GM18508 (cell line): ENCODE results near the gene VSIG8.

Experiments
- ATAC-seq: cut with Tn5 transposase; IDR thresholded peaks from one replicate; pipeline ENCODE4 v1.9.1; 2021; ENCODE audit warnings: moderate number of reproducible peaks; ENCODE audit not compliant: insufficient read depth, unreplicated experiment

VSIG8 gene

GRCh38 chr1:159860456-159860855, 2.0 kb downstream of the VSIG8 start:
- ATAC-seq, result no peak

- no peak for ATAC-seq
These were observed 2.6 kb downstream of the VSIG8 start for GRCh38 chr1:159859767-159860322.

DNA sequence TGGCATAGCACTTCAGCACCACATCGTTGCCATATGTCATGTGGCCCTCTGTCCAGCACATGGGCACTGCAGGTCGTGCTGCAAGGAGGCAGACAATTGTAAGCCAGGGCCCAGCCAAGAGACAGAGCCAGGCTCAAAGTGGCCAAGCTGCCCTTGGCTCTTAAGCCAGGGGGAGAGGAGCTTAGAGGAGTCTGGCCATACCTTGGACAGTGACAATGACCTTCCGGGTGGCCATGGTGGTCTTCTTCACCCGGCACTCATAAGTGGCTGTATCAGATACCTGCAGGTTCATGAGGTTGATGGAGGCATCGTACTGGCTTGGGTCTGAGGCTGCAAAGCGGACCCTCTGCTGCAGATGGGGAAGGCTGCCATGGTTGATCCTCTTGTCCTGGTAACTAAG, 4.6 kb downstream of the VSIG8 start:
- ATAC-seq, result no peak

DNA sequence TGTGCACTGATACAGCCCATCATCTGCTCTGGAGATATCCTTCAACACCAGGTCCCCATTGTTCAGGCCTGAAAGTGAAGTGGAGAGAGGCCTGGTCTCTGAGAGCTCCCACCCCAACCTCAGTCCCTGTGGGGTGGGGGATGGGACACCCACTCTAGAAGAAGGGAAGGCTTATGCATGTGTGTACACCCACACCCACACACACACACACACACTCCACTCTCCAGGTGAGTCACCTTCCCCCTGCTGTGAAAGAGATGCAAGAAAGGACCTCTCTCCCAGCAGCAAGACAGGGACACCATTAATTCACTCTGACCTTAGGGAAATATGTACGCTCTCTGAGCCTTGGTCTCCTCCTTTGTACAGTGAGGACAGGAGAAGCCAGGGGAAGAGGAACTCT, 5.9 kb downstream of the VSIG8 start:
- no peak for ATAC-seq

DNA sequence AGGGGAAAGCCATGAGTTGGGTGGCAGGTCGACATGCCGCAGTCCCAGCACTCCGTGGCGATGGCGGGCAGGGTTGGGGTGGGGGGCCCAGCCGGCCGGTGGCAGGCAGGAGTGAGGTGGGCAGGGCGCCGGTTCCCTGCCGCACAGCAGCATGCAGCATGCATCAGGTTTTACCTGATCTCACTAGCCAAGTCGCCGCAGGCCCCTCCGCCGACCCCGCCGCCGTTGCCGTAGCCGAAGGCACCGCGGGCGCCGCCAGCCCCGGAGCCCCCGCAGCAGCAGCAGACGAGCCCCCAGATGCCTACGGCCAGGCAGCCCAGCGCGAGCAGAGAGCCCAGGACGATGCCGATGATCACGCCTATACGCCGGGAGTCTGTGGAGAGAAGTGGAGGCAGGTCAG, 6.7 kb downstream of the VSIG8 start:
- ATAC-seq, result no peak

GRCh38 chr1:159854693-159855192, 7.7 kb downstream of the VSIG8 start:
- ATAC-seq, result no peak

DNA sequence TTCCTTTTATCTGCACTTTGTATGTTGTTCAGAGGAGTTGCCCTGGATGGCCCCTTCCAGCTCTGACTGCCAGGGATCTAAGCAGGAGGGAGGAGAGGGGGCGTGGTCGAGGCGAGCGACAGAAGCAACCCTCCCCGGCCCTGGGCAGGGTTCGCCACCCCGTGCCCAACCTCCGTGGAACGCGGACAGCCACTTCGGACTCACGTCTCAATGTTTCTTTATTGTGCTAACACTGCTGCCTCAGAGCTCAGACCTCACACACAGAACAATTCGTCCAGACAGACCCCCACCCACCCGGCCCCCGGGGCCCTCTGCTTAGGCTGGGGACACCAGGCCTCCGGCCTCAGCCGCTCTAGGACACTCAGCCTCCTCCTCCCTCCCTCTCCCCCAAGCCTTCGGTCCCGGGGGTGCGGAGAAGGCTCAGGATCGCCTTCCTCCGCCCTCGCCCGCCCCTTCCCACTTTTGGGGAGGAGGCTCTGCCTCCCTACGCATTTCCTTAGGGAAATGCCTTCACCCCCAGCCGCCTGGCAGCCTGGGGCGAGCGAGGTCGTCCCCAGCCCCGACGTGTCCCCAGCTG, 8.3 kb downstream of the VSIG8 start:
- no peak for ATAC-seq

DNA sequence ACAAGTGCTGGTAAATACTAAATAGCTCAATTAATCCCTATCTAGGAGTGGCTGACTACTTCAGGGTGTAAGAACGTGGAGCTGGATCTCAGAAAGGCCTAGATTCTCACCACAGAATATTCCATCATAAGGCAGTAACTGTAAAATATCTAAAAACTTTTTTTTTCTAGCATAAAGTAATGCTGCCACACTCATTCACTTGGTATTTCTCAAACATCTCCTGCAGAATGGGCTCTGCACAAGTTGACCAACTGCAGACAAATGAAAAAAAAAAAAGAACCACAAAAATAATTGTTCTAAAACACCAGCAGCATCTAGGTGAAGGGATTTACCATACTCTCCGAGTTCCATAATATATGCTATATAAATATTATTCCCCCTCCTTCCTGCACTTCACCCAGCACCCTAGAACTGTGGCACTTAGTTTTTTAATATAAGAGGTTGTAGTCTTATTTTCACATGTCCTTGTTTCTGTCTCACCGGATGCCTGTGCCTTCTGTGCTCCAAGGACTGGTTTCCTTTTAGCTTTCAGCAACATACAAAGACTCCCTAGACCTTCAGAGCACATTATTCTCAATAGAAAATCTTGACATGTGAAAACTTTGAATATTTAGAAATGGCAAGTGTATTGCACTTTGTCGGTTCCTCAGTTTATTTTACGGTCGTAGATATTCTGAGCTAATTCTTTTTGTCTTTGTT, 8.9 kb downstream of the VSIG8 start:
- ATAC-seq, result no peak

DNA sequence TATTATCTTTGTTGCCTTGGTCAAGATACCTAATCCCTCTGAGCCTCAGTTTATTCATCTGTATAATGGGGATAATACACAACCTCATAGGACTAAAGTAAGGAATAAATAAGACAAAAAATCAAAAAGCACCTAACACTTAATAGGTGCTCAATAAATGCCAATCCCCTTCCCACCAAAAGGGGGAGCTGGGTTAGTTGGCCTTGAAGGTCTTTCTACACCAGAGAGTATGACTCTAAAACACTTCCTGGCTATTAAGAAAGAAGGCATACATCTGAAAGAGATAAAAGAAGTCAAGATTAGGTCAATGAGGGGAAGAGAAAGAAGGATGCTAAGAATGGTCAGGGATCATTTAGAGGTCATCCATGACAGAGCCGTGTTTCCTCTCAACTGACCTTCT, 11.1 kb downstream of the VSIG8 start:
- ATAC-seq, result no peak

GRCh38 chr1:159849626-159850366, 12.7 kb downstream of the VSIG8 start:
- ATAC-seq, result no peak

- ATAC-seq, result no peak
These were observed 14.1 kb downstream of the VSIG8 start for GRCh38 chr1:159848326-159848725.

DNA sequence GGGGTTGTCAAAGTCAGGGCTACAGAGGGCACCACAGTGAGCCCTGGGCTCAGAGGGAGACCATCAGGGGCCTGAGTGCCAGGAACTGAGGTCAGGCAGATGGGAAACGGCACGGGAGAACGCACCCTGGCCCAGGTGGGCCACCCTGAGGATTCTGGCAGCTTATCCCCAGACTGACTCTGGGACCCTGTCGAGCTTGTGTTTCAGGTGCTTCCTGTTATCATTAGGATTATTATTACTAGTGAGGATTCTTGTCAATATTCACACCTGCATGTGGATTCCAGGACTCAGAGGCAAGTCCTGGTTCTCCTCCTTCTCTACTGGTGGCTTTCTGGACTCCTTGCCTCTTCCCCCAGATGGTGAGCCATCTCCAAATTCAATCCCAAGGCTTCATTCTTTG, 15.2 kb downstream of the VSIG8 start:
- ATAC-seq, result no peak

- no peak for ATAC-seq
These were observed 16.5 kb downstream of the VSIG8 start for GRCh38 chr1:159845751-159846629.

GRCh38 chr1:159843459-159843858, 19.0 kb downstream of the VSIG8 start:
- no peak for ATAC-seq

GRCh38 chr1:159841749-159842148, 20.7 kb downstream of the VSIG8 start:
- no peak for ATAC-seq

DNA sequence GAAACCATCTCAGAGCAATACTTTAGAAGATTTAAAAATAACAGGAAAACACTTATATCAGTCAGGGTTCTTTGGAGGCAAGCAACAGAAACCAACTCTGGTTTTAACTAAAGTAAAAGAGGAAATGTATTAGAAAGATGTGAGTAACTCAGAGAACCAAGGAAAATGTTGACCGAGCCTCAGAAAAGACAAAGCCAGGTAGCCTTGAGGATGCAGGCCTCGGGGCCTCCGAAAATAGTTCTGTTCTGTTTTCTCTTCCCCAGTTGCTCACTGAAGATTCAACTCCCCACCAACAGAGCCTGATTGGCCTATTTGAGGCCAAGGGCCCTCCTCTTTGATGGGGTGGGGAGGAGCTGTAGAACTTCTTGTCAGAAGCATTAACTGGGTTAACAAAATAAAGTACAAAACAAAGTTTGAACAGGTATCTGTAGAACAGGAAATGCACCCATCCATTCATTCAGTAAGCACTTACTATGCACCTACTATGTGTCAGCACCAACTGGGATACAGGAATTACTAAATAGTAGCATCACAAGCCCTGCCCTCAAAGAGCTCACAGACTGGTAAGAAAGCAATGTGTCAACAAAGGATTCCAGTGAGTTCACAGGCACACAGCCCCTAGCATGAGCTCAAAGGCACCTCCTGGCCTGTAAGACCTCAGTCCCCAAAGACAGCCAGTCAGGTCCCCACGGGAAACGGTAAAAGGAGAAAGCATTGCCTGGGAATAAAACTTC, 23.2 kb downstream of the VSIG8 start:
- peak; percentile 61 for ATAC-seq

DNA sequence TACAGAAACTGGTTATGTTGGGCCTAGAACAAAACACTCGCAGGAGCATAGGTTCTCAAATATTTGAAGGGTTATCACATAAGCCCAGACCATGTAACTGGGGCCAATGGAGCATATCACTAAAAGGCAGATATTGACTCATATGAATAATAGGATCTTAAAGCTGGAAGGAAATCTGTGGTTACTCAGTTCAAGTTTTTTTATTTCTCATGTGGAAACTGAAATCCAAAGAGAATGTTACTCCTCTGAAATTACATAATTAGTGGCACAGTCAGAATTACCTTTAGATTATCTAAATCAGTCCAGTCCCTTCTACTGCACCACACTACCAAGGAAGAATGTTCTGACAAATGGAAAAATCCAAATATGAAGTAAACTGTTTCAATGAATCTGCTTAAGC, 23.7 kb downstream of the VSIG8 start:
- peak; percentile 51 for ATAC-seq

GRCh38 chr1:159835862-159836525, 26.5 kb downstream of the VSIG8 start:
- ATAC-seq, result no peak

DNA sequence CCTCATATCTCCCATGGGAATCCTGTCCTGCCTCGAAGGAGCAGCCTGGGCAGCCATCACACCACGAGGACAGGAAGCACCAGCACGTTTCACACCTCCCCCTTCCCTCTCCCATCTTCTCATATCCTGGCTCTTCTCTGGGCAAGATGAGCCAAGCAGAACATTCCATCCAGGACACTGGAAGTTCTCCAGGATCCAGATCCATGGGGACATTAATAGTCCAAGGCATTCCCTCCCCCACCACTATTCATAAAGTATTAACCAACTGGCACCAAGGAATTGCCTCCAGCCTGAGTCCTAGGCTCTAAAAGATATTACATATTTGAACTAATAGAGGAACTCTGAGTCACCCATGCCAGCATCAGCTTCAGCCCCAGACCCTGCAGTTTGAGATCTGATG, 27.1 kb downstream of the VSIG8 start:
- no peak for ATAC-seq
